Activated CD4-positive, alpha-beta T cell treated with anti-CD3 and anti-CD28 coated beads, Interleukin-10, Interleukin-2, amounts not matched to agents 100 ng/mL and 50 ng/mL, durations not matched to agents 16 hours and 8 hours (primary cell): ENCODE data around the gene SLC25A27.

Experiments
- DNase-seq: peaks from one replicate; pipeline ENCODE4 v3.0.0-alpha.2; 2020

The SLC25A27 gene

GRCh38 chr6:46651816-46652215 lies 959 bp upstream of the SLC25A27 start:
- DNase-seq, result no peak

DNA sequence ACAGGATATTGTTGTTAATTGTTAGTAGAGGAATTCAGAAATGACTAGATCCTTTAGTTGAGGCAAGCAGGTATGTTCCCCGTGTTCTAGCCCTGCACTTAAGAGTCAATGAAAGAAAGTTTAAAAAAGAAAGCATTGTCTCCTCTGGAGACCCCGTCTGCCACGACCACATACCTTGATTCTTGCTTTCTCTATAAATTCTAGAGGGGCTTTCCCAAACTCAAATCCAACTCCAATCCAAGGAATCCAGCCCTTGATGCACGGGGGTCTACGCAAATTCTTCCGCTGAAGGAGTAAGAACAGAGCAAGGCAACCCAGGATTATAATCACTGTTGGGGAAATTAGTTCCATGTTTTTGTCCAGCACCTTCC lies 558 bp upstream of the SLC25A27 start:
- no peak for DNase-seq

GRCh38 chr6:46653439-46654195 lies 842 bp downstream of the SLC25A27 start:
- DNase-seq, result no peak

GRCh38 chr6:46655803-46656202 lies 3.0 kb downstream of the SLC25A27 start:
- no peak for DNase-seq

GRCh38 chr6:46657642-46658041 lies 4.9 kb downstream of the SLC25A27 start:
- DNase-seq, result no peak

GRCh38 chr6:46661483-46661882 lies 8.7 kb downstream of the SLC25A27 start:
- DNase-seq, result no peak

- DNase-seq, result no peak
These were observed 14.6 kb downstream of the SLC25A27 start for GRCh38 chr6:46667377-46667776.

DNA sequence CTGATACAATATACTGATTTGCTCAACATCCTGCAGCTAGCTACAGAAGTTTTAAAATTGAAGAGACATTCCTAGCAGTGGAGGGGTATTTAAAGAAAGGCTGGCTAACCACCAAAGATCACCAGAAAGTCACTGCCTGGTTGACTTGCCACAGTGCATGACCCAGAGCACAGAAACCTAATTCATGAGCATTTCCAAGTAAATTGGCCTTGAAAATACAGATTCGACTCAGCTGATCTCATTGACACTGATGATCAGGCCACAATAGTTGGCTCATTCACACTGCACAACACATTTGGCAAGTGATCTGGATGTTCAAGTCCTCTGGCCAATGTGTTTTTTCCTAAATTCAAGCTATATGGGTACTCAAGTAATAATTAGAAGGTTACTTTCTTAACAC lies 21.6 kb downstream of the SLC25A27 start:
- no peak for DNase-seq

DNA sequence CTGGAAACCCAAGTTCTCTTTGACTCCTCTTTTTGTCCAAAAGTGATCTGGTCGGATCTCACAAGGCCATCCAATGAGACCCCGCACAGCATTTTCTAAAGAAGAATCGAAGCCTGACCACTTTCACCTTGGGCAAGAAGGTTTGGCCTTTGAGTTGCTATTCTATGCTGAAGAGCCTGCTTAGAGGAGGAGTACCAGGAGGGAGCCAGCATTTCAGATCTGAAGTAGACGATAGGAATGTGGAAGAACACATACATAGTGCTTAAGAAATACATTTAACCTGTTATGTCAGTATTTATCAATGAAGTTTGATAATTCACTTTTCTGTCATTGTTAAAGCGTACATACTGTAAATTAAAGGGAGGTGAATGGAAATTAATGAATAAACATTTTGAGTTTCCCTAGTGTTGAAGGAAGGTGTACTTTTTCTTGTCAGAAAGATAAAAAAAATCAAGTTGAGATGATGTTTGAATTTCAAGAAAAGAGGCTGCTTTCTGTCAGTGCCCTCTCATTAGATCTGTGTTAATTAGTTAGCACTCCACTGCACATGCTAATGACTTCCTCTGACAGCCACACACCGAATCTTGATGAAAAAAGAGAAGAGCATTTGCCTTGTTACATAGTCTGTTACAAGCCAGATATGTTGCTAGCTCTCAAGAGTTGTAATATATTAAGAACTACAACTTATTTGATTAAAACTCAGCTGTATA lies 24.0 kb downstream of the SLC25A27 start:
- no peak for DNase-seq

GRCh38 chr6:46677314-46677654 lies 24.5 kb downstream of the SLC25A27 start:
- DNase-seq, result no peak

DNA sequence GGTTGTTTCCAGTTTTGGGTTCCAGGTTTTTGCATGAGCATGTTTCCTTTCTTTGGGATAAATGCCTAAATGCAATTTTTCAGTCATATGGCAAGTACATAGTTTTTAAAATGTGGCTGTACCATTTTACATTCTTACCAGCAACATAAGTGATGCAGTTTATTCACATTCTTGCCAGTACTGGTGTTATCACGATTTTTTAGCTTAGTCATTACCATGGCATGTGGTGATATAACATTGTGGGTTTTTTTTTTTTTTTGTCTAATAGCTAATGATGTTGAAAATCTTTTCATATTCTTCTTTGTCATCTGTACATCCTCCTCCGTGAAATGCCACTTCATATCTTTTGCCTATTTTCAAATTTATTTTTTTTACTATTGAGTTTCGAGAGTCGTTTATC lies 32.0 kb downstream of the SLC25A27 start:
- DNase-seq, result no peak

DNA sequence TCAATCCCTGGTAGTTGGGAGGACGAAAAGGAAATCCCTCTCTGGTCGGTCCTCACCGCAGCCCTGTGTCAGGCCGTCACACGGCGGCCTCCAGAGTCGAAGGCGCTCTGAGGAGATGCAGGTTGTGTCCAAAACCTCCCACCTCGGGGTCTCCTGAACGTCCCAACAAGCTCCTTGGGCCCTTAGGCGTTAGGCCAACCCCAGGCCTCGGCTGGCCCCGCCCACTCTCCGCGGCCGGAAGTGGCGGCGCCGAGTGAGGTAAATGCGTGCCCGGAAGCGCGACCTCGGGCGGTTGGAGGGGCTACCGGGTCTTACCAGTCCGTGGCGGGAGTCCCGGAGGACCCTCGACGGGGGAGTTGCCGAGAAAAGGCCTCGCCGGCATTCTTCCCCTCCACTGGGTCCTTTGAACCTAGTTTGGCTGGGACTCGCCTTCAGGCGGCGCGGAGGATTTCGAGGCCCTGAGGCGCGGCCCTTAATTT lies 34.9 kb downstream of the SLC25A27 start, which contains the start of gene TDRD6:
TSS of gene TDRD6 (plus strand) at position 267 of the 479 bp plus-strand sequence. CDS start 244 bp downstream, outside the sequence.
- no peak for DNase-seq

DNA sequence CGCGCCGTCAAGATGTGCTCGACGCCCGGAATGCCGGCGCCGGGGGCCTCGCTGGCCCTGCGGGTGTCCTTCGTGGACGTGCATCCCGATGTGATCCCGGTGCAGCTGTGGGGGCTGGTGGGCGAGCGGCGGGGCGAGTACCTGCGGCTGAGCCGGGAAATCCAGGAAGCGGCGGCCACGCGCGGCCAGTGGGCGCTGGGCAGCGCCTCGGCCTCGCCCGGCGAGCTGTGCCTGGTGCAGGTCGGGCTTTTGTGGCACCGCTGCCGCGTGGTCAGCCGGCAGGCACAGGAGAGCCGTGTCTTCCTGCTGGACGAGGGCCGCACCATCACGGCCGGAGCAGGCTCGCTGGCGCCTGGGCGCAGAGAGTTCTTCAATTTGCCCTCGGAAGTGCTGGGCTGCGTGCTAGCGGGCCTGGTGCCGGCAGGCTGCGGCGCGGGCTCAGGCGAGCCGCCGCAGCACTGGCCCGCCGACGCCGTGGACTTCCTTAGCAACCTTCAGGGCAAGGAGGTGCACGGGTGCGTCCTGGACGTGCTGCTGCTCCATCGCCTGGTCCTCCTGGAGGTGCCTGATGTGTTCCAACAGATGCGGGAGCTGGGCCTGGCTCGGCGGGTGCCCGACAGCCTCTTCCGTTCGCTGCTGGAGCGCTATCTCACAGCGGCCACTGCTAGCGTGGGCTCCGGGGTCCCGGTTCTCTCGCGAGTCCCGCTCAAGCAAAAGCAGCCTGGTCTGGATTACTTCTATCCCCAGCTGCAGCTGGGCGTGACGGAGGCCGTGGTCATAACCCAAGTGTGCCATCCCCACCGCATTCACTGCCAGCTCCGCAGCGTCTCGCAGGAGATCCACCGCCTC lies 35.6 kb downstream of the SLC25A27 start:
- DNase-seq, result no peak

DNA sequence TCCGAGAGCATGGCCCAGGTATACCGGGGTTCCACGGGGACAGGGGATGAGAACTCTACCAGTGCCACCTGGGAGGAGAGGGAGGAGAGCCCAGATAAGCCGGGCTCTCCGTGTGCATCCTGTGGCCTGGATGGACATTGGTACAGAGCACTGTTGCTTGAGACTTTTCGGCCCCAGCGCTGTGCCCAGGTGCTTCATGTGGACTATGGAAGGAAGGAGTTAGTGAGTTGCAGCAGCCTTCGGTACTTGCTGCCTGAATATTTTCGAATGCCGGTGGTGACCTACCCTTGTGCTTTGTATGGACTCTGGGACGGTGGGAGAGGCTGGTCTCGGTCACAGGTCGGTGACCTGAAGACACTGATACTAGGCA lies 36.2 kb downstream of the SLC25A27 start:
- DNase-seq, result no peak

DNA sequence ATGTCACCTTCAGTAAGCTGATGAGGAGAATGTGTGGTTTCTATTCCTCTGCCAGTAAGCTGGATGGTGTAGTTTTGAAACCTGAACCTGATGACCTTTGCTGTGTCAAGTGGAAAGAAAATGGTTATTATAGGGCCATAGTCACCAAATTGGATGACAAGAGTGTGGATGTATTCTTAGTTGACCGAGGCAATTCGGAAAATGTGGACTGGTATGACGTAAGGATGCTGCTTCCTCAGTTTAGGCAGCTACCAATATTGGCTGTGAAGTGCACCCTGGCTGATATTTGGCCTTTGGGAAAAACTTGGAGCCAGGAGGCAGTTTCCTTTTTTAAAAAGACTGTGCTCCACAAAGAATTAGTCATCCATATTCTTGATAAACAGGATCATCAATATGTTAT lies 36.9 kb downstream of the SLC25A27 start:
- DNase-seq, result no peak

GRCh38 chr6:46690141-46690755 lies 37.5 kb downstream of the SLC25A27 start:
- DNase-seq, result no peak

- DNase-seq, result no peak
These were observed 38.2 kb downstream of the SLC25A27 start for GRCh38 chr6:46690911-46691451.

DNA sequence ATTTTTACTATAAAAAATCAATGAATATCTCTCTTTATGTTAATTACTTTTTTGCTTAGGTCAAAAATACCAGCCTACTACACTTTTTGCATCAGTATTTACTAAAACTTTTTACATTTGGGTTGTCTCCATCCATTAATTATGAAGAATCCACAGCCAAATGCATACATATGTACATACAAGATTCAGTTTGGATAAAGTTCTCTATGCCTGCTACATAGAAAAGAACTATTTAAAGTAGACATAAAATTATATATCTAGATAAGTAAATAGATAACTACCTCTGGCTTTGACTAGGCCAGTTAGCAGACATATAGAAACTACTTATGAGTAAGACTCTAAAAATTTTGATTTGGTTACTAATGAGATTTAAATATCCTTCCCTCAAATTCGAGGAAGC lies 47.2 kb downstream of the SLC25A27 start:
- no peak for DNase-seq

GRCh38 chr6:46704562-46704961 lies 51.8 kb downstream of the SLC25A27 start:
- peak; percentile 4 for DNase-seq

DNA sequence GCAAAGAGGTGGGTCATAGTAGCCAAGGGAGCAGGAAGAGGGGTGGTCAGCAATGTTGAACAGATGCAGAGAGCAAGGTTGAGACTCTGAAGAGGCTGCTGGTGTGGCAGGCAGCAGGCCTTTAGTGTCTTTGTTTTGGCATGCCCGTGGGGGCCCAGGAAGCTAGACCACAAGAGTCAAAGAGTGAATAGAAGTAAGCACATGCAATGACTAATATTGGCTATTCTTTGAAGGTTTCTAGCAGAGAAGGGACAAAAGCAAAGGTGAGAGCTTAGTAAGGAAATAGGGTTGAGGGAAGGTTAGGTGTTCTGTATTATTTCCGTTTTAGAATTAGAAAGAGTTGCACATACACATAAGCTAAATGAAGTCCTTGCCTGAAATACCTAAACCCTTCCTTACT lies 53.7 kb downstream of the SLC25A27 start:
- peak; percentile 7 for DNase-seq

DNA sequence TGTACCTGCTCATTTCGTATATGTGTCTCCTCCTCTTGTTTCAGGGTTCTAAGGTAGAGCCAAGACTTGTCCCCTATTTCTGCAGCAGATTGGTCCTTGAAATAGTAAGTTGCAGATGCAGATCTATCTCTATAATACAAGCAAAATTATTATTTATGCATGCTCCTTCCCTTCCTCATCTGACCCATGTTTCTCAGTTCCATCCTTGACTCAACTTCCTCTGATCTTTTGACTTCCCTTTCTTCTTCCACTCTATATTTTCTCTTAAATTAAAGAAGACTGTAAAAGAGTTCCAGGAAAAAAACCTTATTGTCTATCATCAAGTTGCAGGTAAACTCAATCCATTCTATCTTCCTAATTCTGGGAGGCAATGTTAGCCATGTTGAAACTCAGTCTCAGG lies 58.7 kb downstream of the SLC25A27 start:
- no peak for DNase-seq

GRCh38 chr6:46715141-46715540 lies 62.4 kb downstream of the SLC25A27 start:
- no peak for DNase-seq

GRCh38 chr6:46719099-46719498 lies 66.3 kb downstream of the SLC25A27 start:
- no peak for DNase-seq
